Measurements from ENCODE around the gene BCL11A.

Gene BCL11A

GRCh38 chr2:60475123-60475830 is 78.2 kb downstream of the BCL11A start:
- no peak overlapping the region for H3K4me3 ChIP-seq (ENCODE audit: low read depth, low read length)
- TF ChIP-seq, protein P1, sequence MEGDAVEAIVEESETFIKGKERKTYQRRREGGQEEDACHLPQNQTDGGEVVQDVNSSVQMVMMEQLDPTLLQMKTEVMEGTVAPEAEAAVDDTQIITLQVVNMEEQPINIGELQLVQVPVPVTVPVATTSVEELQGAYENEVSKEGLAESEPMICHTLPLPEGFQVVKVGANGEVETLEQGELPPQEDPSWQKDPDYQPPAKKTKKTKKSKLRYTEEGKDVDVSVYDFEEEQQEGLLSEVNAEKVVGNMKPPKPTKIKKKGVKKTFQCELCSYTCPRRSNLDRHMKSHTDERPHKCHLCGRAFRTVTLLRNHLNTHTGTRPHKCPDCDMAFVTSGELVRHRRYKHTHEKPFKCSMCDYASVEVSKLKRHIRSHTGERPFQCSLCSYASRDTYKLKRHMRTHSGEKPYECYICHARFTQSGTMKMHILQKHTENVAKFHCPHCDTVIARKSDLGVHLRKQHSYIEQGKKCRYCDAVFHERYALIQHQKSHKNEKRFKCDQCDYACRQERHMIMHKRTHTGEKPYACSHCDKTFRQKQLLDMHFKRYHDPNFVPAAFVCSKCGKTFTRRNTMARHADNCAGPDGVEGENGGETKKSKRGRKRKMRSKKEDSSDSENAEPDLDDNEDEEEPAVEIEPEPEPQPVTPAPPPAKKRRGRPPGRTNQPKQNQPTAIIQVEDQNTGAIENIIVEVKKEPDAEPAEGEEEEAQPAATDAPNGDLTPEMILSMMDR (IDR thresholded peaks at IDR 0.05; ENCODE audit: borderline replicate concordance, insufficient read depth, low read depth, low read length), result no peak

DNA sequence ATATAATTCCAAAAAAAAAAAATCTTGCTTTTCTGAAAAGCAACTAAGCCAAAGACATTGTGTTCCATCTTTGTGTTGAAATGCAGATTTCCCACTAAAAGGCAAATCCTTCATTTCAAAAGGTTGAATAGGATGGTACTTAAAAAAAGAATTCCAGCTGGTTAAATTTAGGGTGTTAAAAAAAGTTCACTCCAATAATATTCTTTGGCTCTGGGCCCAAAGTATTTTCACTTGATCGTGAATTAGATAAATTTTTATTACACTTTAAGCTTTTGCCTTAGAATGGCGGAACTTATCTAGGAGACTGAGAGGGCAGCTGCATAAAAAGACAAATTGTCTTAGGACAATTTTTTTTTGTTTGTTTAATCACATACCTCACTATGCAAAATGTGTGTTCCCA is 79.2 kb downstream of the BCL11A start:
- no peak overlapping the region for H3K4me3 ChIP-seq (ENCODE audit: low read depth, low read length)
- TF ChIP-seq, protein P1 (IDR thresholded peaks at IDR 0.05; ENCODE audit: borderline replicate concordance, insufficient read depth, low read depth, low read length), result no peak

DNA sequence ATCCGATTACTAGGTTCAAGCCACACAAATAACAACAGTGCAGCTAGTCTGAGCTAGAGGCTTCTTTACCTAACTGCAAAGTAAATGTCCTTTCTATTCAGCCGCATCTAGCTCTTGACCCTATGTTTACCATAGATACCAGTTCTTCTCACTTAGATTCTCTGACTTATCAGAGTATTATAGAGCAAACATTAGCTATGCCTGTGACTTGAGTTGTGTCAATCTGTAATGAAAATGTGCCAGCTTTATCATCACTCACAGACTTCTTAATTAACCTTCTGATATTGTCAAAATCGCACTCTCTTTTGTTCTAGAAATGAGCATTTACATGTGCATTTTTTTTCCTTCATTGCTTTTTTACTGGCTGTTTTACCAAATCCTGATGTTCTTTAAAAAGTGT is 79.9 kb downstream of the BCL11A start:
- TF ChIP-seq, protein P1 (IDR thresholded peaks at IDR 0.05; ENCODE audit: borderline replicate concordance, insufficient read depth, low read depth, low read length), result no peak
- H3K4me3 ChIP-seq (ENCODE audit: low read depth, low read length), result no peak overlapping the region

DNA sequence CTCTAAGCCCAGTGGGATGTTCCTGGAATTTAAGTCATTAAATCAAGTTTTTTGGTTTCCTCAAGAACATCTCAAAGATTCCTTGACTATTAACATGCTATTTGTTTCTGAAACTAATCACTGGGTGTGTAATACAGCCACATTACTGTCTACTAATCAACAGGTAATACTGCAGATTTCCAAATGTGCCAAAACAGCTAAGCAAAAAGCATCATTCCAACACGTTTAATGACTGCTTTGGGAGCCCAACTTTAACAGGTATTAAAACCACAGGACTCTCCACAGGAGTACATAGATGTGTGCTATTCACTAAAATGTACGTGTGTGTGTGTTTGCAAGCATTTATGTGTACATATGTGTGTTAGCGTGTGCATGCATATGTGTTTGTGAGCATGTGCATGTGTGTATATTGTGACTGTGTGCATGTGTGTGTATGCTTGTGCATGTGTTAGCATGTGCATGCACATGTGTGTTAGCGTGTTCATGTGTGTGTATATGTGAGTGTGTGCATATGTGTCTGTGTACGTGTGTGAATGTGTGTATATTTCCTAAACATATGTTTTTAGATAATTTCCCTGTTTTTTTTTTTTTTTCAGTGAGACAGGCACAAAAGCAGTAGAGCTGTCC is 80.7 kb downstream of the BCL11A start:
- H3K4me3 ChIP-seq (ENCODE audit: low read depth, low read length), result no peak overlapping the region
- TF ChIP-seq, protein P1 (IDR thresholded peaks at IDR 0.05; ENCODE audit: borderline replicate concordance, insufficient read depth, low read depth, low read length), result no peak

- H3K4me3 ChIP-seq (ENCODE audit: low read depth, low read length), result no peak overlapping the region
- TF ChIP-seq, protein P1 (IDR thresholded peaks at IDR 0.05; ENCODE audit: borderline replicate concordance, insufficient read depth, low read depth, low read length), result no peak
Measured at GRCh38 chr2:60472041-60472440, 81.4 kb downstream of the BCL11A start.

GRCh38 chr2:60470340-60470739 is 83.1 kb downstream of the BCL11A start:
- TF ChIP-seq, protein P1 (IDR thresholded peaks at IDR 0.05; ENCODE audit: borderline replicate concordance, insufficient read depth, low read depth, low read length), result no peak
- no peak overlapping the region for H3K4me3 ChIP-seq (ENCODE audit: low read depth, low read length)

Measured in GM12875 (cell line).